ENCODE results near the gene PDXK. TPM values are rescaled to one million over a fixed set of nuclear protein-coding genes. Genes with fewer than 3 reads are reported as not detected.
A peak's percentile ranks its signal among the peaks of the same experiment; 100 is the strongest.

PDXK gene
- total RNA-seq, 4 donors from 2014 or later, result 58.8 to 111 (median 93.5) TPM

GRCh38 chr21:43684424-43684823 is 34.5 kb upstream of the PDXK start:
- DNase-seq (ENCODE audit: low spot score) (no peak), ATAC-seq (ENCODE audit: low FRiP score) (peak; percentile 35)
- no peak for TF ChIP-seq CTCF (IDR thresholded peaks at IDR 0.05)

- DNase-seq (ENCODE audit: low spot score) (no peak), ATAC-seq (ENCODE audit: low FRiP score) (no peak)
- no peak for TF ChIP-seq CTCF (IDR thresholded peaks at IDR 0.05)
These were observed 31.9 kb upstream of the PDXK start for GRCh38 chr21:43686811-43687565.

- ATAC-seq (ENCODE audit: low FRiP score) (no peak), DNase-seq (ENCODE audit: low spot score) (no peak)
- no peak for TF ChIP-seq CTCF (IDR thresholded peaks at IDR 0.05)
These were observed 31.1 kb upstream of the PDXK start for GRCh38 chr21:43687566-43688399.

GRCh38 chr21:43688906-43689305 is 30.0 kb upstream of the PDXK start:
- ATAC-seq (ENCODE audit: low FRiP score), result no peak
- no peak for DNase-seq (ENCODE audit: low spot score)
- TF ChIP-seq CTCF (IDR thresholded peaks at IDR 0.05), result no peak

GRCh38 chr21:43689556-43690337 is 29.2 kb upstream of the PDXK start:
- DNase-seq (ENCODE audit: low spot score), result no peak
- TF ChIP-seq CTCF (IDR thresholded peaks at IDR 0.05), result no peak
- ATAC-seq (ENCODE audit: low FRiP score), result no peak

- no peak for TF ChIP-seq CTCF (IDR thresholded peaks at IDR 0.05)
- ATAC-seq (ENCODE audit: low FRiP score) (no peak), DNase-seq (ENCODE audit: low spot score) (no peak)
These were observed 28.6 kb upstream of the PDXK start for GRCh38 chr21:43690346-43690745.

All from omental fat pad (tissue), 4 donors.